Activated naive CD4-positive, alpha-beta T cell treated with anti-CD3 and anti-CD28 coated beads, Interleukin-2, amount 50 U/mL, for 24 hours (primary cell): ENCODE data around the gene COQ3.
"Not testable (repeated sequence)": the region's sequence is repeated elsewhere in the genome, so short reads cannot be mapped to it uniquely, and the experiment has no call there.

Source experiments
- H3K27ac Mint-ChIP-seq: one replicate; pipeline ENCODE4 v1.8.0; 2021; ENCODE audit warnings: mild to moderate bottlenecking, mixed read lengths
- H3K27me3 Mint-ChIP-seq: one replicate; pipeline ENCODE4 v1.8.0; 2021; ENCODE audit warnings: mixed read lengths
- H3K36me3 Mint-ChIP-seq: one replicate; pipeline ENCODE4 v1.8.0; 2021; ENCODE audit warnings: mixed read lengths
- H3K4me1 Mint-ChIP-seq: one replicate; pipeline ENCODE4 v1.8.0; 2021; ENCODE audit warnings: mixed read lengths
- H3K4me3 Mint-ChIP-seq: one replicate; pipeline ENCODE4 v1.8.0; 2021; ENCODE audit warnings: mild to moderate bottlenecking, mixed read lengths
- H3K9me3 Mint-ChIP-seq: one replicate; pipeline ENCODE4 v1.8.0; 2021; ENCODE audit warnings: mixed read lengths

The COQ3 gene

DNA sequence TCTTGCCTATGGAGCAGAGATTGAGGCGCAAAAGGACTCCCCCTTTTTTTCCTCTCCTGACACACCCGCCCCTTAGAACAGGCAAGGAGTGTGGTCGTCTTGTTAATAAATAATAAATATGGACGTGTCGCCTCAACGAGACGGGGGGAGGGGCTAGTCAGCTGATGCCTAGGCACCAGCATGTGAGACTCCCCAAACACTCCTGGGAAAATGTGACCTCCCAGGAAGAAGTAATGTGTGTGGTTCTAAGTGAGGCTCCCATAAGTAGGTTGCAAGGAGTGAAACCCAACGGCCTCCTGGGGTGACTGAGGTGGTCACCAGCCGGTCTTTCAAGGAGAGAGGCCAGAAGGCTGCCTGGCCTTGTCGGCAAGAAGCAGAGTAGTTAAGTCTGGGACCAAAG lies 43.4 kb downstream of the COQ3 start:
- Mint-ChIP-seq H3K27me3 (peaks cover 41% of the 10 kb centered on the region), H3K4me1 (peaks cover 4% of the 10 kb centered on the region)

DNA sequence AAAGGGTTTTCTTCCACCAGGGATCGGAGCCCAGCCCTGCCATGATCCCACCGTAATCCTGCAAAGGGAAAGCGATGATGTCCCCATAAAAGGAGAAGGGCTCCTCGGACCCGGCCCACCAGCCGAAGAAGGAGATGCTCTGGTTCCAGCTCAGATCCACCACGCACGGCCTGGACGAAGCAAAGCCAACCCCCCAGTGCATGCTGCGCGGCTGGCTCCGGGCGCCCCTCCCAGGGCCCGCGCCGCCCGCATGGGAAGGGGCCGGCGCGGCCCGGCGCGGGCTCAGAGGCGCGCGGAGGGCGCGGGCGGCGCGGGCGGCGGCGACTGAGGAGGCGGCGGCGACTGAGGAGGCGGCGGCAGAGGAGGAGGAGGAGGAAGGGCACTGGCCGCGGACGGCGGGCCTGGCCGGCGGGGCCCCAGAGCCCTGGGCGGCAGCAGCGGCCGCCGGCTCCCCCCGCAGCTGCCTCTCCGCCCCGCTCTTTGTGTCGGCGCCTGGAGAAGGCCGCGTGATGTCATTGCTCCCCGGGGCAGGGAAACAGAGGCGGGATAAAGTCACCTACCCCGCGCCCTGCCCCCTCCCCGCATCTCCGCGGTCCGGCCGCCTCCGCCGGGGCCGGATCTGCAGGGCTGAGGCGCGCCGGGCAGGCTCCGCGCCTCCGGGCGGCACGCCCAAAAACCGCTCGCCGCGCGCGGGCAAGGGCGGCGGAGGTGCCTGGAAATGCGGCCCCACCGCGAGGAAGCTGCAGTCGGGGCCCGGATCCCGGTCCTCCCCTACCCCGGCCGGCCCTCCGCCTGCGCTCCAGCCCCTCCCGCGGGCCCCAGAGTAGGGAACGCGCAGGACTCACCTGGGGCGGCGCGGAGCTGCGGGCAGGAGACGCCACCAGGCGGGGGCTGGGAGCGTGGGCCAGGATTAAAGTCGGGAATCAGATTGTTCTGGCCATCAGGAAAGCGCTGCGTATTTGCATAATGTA lies 44.5 kb downstream of the COQ3 start, which contains the start of gene FAXC:
Gene FAXC (minus strand): TSS at position 504 of the 971 bp plus-strand sequence. CDS start 302 bp downstream, at position 202.
- Mint-ChIP-seq H3K27me3 (peaks cover 37% of the 10 kb centered on the region), H3K27ac (no peak within 1 kb of the TSS), H3K9me3 (no peaks in the 10 kb centered on the region), H3K36me3 (no peaks in the 10 kb centered on the region), H3K4me1 (peaks cover 4% of the 10 kb centered on the region), H3K4me3 (peak within 1 kb of the TSS; percentile 36)

More for the DNA sequence above, 43.4 kb downstream of the COQ3 start:
- Mint-ChIP-seq H3K27ac (no peak overlapping the region), H3K4me3 (no peak overlapping the region), H3K9me3 (no peaks in the 10 kb centered on the region), H3K36me3 (no peaks in the 10 kb centered on the region)

DNA sequence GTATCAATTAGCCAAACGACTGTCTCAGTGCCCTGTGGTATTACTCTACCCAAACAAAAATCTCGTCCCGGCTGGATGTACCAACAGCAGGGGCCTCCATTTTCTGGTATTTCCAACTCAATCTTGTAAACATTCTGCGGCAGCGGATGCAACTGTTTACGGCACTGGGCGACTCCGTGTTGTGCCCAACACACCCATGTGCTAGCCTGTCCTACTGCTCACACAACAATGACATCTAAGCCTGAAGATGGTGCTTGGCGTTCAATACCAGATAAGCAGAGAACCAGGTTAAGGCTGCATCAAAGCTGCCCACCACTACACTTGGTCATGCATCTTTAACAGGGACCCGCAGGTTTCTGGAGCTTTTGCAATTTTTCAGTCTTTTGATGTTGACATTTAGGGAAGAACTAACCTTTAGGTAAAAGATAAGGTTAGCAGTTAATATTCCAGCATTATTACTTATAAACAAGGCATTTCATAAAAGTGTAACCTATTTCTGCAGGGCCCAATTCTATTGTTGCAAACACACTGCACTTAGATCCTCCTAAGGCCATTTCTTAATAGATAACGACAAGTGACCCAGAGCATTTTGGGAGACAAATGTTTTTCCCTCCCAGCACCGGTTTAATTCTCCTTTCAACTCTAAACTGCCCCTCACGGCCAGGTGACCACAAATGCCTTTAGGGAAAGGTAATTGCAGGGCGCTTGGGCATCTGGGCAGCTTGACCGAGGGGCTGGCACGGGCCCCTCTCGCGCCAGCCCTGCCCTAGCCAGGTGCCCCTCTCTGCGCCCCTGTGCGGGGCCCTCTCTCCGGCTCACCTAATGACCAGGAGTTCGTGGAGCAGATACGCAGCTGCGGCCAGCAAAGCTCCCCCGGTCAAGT lies 45.5 kb downstream of the COQ3 start:
- H3K4me3 Mint-ChIP-seq: peak overlapping the region; percentile 36

DNA sequence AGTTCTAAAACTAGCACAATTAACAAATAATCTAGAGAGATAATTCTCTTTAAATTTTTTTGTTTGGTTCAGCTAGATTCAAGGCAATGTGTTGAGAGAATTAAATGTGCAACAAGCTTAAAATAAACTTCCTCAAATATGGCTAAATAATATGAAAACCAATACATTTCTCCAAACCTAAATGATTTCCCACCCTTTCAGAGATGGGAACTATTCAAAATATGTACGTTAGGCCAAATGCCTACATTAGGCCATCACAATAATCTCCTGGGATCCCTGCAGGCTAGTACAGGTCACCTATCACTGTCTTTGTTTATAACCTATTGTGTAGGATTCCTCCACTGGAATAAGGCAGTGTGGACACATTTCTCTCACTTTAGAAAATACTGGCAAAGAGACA lies 46.2 kb downstream of the COQ3 start:
- no peaks in the 10 kb centered on the region for H3K9me3 Mint-ChIP-seq
- no peak overlapping the region for H3K27ac Mint-ChIP-seq
- peaks cover 4% of the 10 kb centered on the region for H3K4me1 Mint-ChIP-seq
- no peaks in the 10 kb centered on the region for H3K36me3 Mint-ChIP-seq
- peaks cover 33% of the 10 kb centered on the region for H3K27me3 Mint-ChIP-seq
- no peak overlapping the region for H3K4me3 Mint-ChIP-seq

More for the DNA sequence above, 45.5 kb downstream of the COQ3 start:
- no peak overlapping the region for H3K27ac Mint-ChIP-seq
- H3K9me3 Mint-ChIP-seq: no peaks in the 10 kb centered on the region
- H3K36me3 Mint-ChIP-seq: no peaks in the 10 kb centered on the region
- peaks cover 4% of the 10 kb centered on the region for H3K4me1 Mint-ChIP-seq
- H3K27me3 Mint-ChIP-seq: peaks cover 39% of the 10 kb centered on the region

DNA sequence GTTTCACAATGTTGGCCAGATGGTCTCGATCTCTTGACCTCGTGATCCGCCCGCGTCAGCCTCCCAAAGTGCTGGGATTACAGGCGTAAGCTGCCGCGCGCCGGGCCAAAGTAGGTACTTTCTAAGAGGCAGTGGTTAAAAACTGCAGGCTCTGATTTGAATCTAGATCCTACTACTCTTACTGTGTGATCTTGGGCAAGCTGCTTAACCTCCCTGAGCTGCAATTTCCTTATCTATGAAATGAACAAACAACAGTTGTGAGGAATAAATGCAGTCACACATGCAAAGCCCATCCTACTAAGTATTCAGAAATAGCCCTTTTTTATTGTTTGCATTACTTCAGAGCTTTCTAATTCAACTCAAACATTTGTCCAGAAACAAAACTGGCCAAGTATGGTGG lies 47.4 kb downstream of the COQ3 start:
- peaks cover 31% of the 10 kb centered on the region for H3K27me3 Mint-ChIP-seq
- H3K4me1 Mint-ChIP-seq: peaks cover 4% of the 10 kb centered on the region
- H3K36me3 Mint-ChIP-seq: no peaks in the 10 kb centered on the region
- no peak overlapping the region for H3K4me3 Mint-ChIP-seq
- H3K27ac Mint-ChIP-seq: no peak overlapping the region
- H3K9me3 Mint-ChIP-seq: no peaks in the 10 kb centered on the region

DNA sequence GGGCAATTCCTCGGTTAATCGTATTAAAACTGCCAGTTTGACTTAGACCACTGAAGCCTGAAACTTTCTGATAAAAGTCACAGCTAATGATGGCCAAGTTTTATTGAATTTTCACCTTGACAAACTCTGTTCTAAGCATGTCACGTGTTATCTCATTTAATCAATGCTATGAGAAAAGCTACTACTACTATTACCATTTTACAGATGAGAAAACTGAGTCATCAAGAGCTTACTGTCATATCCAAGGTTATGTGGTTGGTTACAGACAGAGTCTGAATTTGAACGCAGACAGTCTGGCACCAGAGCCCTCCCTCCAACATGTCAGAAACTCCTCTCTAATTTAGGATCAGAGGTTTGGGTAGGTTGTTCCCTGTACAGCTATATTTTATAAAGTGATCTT lies 48.8 kb downstream of the COQ3 start:
- Mint-ChIP-seq H3K27ac (no peak overlapping the region), H3K36me3 (no peaks in the 10 kb centered on the region), H3K4me1 (peaks cover 2% of the 10 kb centered on the region), H3K9me3 (no peaks in the 10 kb centered on the region), H3K4me3 (no peak overlapping the region), H3K27me3 (peaks cover 23% of the 10 kb centered on the region)

DNA sequence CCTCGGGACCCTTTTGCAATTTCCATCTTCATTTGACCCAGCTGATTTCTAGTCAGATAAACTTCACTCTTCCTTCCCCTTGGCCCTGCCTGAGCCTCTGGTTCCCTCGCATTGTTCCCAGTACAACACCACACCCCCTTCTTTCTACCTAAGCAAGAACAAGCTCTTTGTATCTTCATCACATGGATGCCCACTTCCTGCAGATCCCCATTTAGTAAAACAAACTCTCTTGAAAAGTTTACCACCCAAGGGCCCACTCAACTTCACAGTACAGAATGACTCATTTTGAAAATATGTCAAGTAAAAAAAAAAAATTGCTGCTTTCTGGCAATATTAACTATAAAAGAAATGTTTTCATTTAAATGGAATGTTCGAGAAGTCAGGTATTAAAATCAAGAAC lies 49.7 kb downstream of the COQ3 start:
- Mint-ChIP-seq H3K36me3 (no peaks in the 10 kb centered on the region), H3K9me3 (no peaks in the 10 kb centered on the region), H3K27me3 (peaks cover 25% of the 10 kb centered on the region), H3K4me3 (no peak overlapping the region), H3K4me1 (no peaks in the 10 kb centered on the region), H3K27ac (no peak overlapping the region)

DNA sequence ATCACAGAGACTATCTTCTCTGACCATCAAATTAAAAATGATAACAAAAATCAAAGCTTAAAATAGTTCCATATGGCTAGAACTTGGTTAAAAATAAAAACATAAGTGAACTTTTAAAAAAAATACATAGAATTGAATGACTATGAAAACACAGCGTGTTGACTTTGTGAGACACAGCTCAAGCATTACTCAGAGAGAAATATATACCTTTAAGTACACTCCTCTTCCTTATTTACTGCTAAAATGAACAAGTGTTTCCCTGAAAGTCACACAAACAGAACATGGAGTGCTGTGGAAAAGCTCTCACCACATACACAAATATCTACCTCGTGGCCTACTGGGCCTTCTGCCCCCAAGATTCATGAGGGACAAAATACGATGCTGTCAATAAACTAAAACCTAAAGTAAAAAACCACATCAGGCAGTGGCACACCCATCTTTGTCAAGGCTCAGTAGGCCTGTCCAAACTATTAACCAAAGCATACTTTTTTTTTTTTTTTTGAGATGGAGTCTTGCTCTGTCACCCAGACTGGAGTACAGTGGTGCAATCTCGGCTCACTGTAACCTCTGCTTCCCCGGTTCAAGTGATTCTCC lies 52.0 kb downstream of the COQ3 start:
- Mint-ChIP-seq H3K36me3 (no peaks in the 10 kb centered on the region), H3K4me3 (no peak overlapping the region), H3K4me1 (no peaks in the 10 kb centered on the region), H3K9me3 (no peaks in the 10 kb centered on the region), H3K27ac (no peak overlapping the region), H3K27me3 (peaks cover 20% of the 10 kb centered on the region)

DNA sequence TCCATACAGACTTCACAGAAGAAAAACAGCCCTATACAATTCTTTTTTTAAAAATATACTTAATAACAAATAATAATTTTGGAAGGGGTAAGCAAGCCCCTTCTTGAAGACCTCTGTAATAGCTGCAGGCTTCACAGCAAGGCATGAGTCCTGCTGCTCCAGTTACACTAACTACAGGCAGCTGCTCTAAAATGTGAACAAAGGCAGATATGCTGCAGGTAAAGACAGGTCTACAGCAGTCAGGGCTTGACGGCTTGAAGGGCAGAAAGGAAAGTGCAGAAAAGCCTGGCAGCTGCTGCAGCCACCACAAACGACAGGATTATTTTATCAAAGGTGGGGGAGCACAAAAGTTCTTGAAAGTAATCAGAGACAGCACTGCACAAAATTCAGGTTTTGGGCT lies 55.8 kb downstream of the COQ3 start:
- H3K27me3 Mint-ChIP-seq: peaks cover 11% of the 10 kb centered on the region
- no peaks in the 10 kb centered on the region for H3K9me3 Mint-ChIP-seq
- no peaks in the 10 kb centered on the region for H3K36me3 Mint-ChIP-seq
- H3K4me3 Mint-ChIP-seq: no peak overlapping the region
- H3K4me1 Mint-ChIP-seq: no peaks in the 10 kb centered on the region
- H3K27ac Mint-ChIP-seq: no peak overlapping the region

DNA sequence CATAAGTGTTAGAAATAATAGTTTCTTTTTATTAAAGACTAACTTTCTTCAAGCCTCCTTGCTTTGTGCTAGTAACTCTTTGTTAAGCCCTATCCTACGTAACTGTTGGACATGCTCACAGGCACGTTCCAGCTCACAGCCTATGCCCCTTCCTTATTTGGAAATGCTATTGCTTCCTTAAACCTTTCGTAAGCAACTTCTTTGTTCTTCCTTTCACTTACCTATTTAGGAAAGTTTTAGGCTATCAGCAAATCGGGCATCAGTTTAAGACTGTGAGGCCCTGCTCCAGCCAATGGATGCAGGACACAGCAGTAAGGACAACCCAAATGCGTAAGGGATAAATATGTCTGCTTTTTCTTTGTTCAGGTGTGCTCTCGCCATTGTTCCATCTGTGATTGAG lies 58.7 kb downstream of the COQ3 start:
- not testable (repeated sequence) for H3K27ac Mint-ChIP-seq, H3K9me3 Mint-ChIP-seq, H3K4me3 Mint-ChIP-seq, H3K36me3 Mint-ChIP-seq, H3K4me1 Mint-ChIP-seq, H3K27me3 Mint-ChIP-seq

DNA sequence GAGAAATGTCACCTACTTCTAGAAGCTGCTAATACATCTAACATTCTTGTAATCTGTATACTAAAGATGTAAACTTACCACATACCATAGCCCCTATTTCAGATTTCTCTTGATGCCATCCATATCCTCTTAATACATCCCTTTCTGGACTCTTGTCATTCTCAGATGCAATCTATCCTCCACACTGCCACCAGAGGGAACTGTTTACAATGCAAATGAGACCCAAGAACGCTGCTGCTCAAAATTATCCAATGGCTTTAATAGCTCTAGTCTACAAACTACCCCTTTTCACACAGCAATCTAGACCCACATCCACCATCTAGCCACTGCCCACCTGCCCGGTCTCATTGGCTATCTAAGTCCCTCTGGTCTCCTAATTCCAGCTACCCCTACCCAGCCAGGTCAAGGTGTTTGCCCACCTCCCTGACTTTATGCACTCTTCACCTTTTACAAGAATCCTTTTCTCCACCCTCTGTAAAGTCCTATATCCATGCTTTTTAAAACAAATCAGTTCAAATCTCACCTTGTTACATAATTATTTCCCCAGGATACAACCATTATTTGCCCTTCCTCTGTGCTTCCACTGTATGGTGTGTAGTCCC lies 59.4 kb downstream of the COQ3 start:
- peaks cover 5% of the 10 kb centered on the region for H3K4me1 Mint-ChIP-seq
- H3K27me3 Mint-ChIP-seq: peaks cover 8% of the 10 kb centered on the region
- no peak overlapping the region for H3K4me3 Mint-ChIP-seq
- H3K36me3 Mint-ChIP-seq: no peaks in the 10 kb centered on the region
- no peak overlapping the region for H3K27ac Mint-ChIP-seq
- no peaks in the 10 kb centered on the region for H3K9me3 Mint-ChIP-seq

DNA sequence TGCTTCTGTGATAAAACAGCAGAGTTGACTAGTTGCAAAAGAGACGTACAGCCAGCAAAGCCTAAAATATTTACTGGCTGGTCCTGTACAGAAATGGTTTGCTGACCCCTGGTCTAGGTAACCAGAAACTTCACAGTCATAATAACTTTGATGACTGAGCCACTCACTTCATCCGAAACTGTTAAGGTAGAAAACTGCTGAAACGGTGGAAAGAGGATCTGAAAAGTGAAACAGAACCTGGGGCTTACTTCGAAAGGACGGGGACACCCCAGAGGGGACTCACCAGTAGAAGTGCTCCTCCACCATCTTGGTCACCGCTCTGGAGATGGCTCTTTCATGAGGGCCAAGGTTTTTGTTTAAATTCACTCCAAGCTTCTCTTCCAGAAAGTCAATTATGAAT lies 60.9 kb downstream of the COQ3 start:
- no peak overlapping the region for H3K4me3 Mint-ChIP-seq
- H3K27ac Mint-ChIP-seq: no peak overlapping the region
- peaks cover 2% of the 10 kb centered on the region for H3K27me3 Mint-ChIP-seq
- H3K36me3 Mint-ChIP-seq: no peaks in the 10 kb centered on the region
- no peaks in the 10 kb centered on the region for H3K9me3 Mint-ChIP-seq
- H3K4me1 Mint-ChIP-seq: peaks cover 5% of the 10 kb centered on the region

DNA sequence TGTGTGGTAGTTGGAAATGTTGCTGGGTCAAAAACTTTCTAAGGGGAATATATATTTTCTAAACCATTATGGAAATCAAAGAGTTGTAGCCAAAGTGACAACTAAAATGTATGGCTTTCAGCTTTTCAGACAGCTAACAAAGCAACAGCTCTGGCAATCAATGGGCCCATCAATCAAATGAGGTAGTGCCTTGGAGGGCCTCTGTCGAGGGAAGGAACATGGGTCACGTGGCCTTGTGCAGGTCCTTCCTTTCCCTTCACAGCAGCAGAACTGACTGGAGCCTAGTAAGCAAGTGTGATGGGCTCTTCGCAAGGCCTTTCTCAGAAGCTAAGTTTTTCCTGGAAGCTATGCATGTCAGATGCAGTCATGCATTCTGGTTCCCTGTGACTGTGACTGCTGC lies 62.5 kb downstream of the COQ3 start:
- no peaks in the 10 kb centered on the region for H3K36me3 Mint-ChIP-seq
- H3K27me3 Mint-ChIP-seq: no peaks in the 10 kb centered on the region
- H3K27ac Mint-ChIP-seq: no peak overlapping the region
- no peak overlapping the region for H3K4me3 Mint-ChIP-seq
- H3K9me3 Mint-ChIP-seq: no peaks in the 10 kb centered on the region
- H3K4me1 Mint-ChIP-seq: peaks cover 5% of the 10 kb centered on the region

DNA sequence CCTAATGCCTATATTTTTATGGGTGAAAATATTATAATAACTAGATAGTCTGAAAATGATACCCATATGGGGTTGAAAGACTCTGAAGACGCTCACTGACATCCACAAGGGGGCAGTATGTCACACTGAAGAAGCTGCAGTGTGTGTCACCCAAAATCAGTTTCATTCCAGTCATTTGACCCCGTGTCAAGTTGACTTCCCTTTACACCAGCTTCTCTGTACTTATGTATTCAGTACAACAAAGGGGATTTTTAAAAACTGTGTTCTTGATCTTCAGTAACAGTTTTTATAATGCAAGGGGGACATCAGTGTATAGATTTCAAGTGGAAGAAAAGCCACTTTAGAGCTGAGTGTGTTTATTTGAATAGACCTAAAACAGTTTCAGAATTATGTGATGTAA lies 63.8 kb downstream of the COQ3 start:
- no peaks in the 10 kb centered on the region for H3K9me3 Mint-ChIP-seq
- H3K4me3 Mint-ChIP-seq: no peak overlapping the region
- no peaks in the 10 kb centered on the region for H3K27me3 Mint-ChIP-seq
- no peaks in the 10 kb centered on the region for H3K36me3 Mint-ChIP-seq
- H3K27ac Mint-ChIP-seq: no peak overlapping the region
- peaks cover 5% of the 10 kb centered on the region for H3K4me1 Mint-ChIP-seq

DNA sequence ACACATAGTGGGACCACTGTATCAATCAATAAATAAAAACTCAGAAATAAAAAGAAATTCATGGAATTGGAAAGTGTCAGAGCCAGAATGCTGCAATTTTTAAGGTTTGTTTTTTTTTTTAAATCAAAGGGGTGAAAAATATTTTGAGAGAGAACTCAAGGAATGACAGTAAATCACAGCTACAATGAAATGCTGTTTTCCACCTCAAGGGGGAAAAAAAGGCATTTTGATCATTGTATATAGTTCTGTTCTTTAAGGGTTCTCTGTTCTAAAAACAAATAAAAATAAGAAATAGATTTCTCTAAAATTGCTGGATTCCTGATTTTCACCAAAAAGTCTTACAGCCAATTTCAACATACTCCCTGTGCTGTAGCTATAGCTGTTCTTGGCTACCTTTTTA lies 69.0 kb downstream of the COQ3 start:
- H3K27me3 Mint-ChIP-seq: no peaks in the 10 kb centered on the region
- H3K4me1 Mint-ChIP-seq: peaks cover under 1% of the 10 kb centered on the region
- no peaks in the 10 kb centered on the region for H3K9me3 Mint-ChIP-seq
- H3K36me3 Mint-ChIP-seq: no peaks in the 10 kb centered on the region
- no peak overlapping the region for H3K4me3 Mint-ChIP-seq
- no peak overlapping the region for H3K27ac Mint-ChIP-seq
